ENCODE data around the gene CNTN6.

GRCh38 chr3:1147819-1148218 lies 55.0 kb downstream of the CNTN6 start:
- no peak for TF ChIP-seq CTCF (IDR thresholded peaks at IDR 0.05)
- TF ChIP-seq POLR2A (IDR thresholded peaks at IDR 0.05): no peak
